Glomerular visceral epithelial cell (primary cell): Measurements from ENCODE around the gene PER2.
"Not testable (repeated sequence)": the region's sequence is repeated elsewhere in the genome, so short reads cannot be mapped to it uniquely, and the experiment has no call there.

Source experiments
- DNase-seq: peaks from one replicate; pipeline ENCODE4 v3.0.0-alpha.2; 2016; ENCODE audit errors: extremely low spot score

Gene PER2

DNA sequence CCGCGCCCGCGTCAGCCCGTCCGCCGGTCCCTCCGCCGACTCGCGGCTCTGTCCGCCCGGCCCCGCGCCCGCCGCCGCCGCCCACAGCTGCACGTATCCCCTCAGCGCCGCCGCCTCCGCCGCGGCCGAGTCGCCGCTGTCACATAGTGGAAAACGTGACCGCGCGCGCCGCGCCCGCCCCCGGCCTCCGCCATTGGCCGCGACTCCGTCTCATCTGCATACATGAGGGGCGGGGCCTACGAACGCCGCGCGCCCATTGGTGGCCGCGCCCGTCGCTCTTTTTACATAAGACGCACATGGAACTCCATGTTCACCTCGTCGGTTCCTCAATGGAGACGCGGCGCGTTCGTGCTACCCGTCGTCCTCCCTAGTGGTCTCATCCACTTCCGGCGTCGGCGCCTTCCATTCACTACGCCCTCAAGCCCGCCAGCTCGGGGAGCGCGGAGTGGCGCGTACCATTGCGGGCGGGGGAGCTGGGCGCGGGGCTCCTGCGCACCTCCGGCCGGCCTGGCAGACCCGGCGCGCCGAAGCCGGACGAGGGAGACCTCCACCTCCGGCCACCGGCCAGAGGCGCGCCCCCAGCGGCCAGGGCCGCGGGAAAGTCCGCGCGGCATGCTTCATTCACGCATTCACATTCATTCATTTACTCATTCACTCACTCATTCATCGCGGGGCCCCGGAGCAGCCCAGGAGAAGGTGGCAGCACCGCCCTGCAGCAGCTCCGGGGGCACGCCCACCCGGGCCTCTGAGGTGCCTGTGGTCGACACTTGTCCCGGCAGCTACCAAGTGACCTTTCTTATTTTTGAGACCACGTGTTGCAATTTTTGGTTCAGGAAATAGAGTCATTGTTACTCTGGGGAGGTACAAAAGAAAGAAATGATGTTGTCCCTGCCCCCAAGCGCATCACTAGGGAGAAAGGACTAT, 502 bp upstream of the PER2 start:
- peak; percentile 100 for DNase-seq

DNA sequence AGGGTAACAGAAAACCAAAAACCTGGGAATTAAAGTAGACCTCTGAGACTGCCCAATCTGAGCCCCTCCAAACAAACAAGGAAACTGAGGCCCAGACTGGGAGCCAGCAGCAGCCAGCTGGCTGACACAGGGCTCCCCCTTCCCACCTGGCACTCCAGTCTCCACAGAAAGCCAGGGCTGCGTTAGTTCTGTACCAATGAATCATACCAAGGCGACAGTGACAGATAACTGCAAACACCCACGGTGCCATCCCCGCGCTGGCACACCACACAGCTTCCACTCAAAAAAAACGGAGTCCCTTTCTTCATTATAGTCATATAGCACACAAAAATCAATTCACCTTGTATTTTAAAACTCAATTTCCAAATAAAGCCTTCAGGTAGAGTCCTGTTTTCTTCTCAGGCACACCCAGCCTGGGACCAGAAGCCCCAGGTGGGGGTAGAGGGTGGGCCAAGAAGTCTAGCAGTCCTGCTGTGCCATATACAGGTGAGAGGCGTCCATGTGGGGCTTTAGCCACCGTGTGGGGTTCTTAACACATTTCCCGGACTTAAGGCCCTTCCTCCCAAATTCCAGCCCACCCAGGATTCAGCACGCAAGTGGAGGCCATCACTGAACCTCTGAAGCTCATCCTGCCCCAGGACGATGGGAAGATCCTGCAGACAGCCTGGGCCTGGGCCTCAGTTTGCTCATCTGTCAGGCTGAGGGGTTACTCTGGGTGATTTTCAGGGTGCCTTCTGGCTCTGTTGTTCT, 1.2 kb downstream of the PER2 start:
- peak; percentile 24 for DNase-seq

DNA sequence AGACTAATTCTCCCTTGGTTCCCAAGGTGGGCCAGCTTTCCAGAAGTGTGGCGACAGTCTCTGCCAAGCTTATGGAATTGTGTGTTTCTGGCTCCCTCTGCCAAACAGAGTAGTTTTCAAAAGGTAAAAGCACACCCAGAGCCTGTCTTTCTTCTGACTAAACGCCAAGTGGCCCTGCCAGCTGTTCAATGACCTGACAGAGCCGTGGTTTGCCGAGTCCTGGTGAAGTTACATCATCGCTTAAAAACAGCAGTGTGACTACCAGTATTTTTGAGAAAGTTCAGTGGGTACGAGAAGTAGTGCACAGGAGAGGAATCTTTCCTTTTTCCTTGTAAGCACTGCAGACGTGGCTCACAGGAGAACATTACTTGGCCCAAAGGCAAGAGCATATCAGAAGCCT, 1.9 kb downstream of the PER2 start:
- DNase-seq = peak; percentile 85

DNA sequence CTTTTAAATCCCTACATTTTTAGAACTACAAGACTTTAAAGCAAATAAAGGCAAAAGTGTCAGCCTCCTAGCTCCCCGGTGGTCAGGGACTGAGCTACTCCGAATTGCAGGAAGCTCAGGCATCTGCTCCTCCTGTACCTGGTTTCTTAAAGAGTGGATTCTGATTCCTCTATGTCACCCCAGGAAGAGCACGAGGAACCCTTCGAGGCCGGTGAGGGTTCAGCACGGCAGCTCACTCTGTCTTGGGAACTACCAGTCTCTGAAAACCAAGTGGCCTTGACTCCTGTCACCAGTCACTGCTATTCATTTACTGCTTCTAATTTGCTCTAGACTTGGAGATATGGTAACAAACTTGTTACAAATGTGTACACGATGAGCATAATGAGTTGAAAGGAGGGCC, 2.3 kb downstream of the PER2 start:
- DNase-seq = no peak

DNA sequence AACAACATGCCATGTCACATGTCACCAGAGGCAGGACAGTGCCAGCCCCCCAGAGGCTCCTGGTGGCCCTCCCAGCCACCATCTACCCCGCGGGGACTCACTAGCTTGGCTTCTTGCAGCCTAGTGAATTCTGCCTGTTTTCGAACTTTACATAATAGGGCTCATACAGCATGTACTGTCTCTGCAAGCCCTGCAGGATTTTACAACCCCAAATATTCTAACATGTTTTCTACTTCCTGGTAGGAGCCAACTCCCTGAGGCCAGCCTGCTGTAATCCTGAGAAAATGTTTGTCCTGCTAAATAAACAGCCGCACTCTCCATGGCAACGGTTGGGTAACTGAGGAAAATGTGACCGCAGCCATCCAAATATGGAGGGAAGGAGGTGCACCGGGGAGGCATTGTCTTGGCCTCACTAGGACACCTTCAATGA, 2.7 kb downstream of the PER2 start:
- peak; percentile 90 for DNase-seq

DNA sequence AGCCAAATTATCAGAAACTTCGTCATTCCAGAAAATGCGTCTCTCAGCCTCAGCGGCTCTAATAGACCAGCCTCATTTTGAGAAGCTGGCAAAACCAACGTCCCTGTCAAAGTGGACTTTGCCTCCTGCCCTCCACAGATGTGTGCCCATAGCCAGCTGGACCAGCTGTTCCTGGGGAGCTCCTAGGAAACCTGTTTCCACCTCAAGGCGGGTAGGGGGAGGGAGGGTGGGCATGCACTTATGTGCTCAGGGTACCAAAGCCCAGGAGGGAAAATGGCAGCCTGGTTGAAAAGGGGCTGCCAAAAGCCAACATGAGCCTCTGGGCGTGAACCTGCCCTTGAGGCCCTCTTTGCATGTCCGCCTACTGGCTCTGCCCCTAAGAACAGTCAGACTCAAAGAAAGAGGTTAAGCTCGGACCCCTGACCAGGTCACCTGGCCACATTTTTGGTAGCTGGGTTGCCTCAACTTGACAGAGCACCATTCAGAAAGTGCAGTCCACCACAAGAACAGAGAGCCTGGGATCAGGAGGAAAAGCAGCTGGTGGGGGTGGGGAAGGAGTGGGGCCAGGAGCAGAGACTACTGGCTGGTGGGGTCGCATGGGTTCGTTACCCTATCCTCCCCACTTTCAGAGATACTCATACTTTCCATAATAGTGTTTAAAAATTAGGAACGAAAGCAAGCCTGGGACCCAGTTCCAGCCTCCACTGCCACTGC, 3.5 kb downstream of the PER2 start:
- DNase-seq = no peak

DNA sequence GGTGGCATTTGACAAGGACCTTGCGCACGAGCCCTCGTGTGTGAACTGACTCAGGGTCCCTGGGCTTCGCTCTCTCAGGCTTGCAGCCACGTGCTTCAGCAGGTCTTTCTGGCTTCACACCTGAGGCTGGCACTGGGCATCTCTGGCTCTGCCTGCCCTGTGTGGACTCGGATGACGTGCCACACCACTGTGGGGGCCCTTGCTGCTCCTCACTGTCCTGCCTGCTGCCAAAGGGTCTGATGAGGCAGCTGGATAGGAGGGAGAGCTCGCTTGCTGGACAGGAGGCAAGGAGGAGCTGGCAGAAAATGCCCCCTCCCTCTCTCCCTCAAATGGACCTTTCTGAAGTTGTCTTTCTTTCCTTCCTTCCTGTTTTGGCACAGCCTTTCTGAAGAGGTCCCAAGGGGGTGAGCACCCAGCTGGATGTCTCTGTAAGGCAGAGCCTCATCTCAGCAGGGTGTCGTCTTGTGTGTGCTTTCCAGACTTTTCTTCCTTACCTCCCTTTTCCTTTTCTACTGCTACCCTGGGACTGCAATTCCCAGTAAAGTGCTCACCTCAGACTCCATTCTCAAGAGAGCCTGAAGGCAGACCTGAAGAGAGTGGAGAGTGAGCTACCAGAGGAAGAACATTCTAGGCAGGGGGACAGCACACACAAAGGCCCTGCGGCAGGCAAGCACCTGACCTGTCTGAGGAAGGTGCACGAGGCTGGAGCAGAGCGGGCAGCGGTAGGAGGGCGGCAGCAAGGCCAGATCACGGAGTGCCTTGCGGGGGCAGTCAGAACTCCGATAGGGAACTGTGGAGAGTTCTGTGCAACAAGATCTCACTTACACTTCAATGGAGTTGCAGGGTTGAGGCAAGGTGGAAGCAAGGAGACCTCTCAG, 5.3 kb downstream of the PER2 start:
- DNase-seq = no peak

DNA sequence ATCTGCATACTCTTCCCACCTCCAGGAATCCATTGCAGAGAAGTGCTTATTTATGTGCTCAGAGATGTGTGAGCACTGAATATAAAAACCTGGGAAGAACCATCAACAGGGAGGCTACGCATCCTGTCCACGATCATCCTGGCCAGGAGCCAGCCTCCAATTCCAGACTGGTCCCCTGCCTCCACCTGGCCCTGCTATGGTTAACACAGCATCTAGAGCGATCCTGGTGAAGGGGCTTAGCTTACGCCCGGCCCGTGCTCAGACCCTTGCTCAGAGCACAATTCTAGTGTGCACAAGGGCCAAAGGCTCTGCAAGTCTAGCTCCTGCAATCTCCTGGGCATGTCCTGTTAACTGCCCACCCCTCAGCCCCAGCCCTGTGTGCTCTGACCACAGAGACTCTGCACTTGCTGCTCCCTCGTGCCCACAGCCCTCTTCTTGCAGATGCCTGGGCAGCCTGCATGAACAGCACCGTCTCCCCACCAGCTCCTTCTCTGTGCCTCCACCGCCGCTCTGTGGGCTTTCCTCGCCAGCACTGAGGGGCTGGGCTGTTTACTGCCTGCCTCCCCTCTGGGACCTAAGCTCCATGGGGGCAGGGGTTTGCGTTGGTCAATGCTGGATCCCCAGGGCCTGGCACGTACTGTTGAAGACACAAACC, 6.5 kb downstream of the PER2 start:
- DNase-seq = no peak

DNA sequence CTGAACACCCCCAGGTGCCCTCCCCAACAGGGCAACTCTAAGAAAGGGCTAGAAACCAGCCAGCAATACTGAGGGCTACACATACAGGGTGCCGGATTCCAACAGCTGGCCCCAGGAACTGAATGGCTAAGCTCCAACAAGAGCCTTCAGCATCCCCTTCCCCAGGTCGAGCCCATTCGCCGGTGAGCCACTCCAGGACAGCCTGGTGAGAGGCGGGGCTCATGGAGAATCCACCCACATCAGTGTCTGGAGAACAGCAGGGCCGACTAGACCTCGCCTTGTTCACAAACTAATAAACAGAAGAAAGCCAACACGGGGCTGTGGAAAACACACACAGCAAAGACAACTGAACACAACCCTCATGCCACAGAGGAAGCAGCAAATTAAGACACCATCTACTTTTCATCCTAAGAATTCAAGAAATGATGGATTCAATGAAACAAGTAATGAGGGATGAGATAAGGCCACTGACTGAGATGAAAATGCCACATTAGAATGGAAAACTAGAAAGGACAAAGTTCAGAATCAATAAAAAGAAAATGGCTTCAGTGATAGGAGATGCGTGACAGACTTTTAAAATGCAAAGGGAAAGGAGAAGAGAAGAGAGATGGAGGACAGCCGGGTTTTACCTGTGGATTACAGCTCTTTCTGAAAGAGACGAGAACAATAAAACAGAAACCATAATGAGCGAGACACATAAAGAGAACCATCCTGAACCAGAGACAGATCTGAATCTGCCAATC, 8.2 kb downstream of the PER2 start:
- DNase-seq = no peak

DNA sequence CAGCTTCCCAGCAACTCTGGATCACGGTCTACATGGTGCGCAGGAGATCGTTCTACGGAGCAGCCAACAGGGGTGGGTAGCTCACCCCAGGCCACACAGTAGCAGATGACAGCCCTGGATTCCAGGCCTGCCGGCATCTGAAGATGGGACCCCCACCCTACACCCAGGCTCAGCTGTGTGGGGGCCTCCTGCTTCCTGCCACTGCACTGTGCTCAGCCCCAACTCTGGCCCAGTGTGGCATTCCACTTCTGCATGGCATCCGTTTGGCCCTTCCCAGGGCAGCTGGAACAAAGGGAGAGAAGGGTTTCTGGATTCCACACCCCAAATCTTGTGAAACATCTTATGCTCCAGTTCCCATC, 9.1 kb downstream of the PER2 start:
- no peak for DNase-seq

DNA sequence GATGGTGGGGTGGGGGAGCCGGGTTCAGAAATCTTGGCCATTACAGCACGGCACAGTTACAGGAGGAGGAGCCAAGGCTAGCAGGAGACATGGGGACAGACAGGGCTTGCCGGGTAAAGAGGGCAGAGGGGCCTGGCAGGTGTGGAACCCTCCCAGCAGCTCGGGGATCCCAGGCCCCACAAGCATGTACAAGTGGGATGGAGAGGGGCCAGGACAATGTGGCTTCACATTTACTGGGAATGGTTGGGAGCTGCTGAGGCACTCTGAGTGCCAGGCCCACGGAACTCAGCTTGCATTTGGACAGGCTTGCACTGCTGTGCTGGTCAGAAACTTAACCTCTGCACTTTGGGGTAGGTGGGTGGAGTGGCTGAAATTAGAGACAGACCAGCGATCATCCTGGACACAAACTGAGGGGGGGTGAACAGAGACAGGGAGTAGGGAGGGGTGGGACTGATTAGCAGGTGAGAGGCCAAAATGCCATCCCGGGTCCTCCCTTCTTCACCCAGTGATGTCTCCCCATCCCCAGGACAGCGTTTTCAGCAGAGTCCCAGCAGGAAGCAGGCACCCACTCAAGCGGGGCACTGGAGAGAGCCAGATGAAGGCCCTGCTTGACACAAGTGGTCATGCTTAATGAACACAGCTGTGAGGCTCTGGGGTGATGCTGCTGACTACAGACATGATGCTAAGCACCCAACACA, 9.6 kb downstream of the PER2 start:
- peak; percentile 33 for DNase-seq

DNA sequence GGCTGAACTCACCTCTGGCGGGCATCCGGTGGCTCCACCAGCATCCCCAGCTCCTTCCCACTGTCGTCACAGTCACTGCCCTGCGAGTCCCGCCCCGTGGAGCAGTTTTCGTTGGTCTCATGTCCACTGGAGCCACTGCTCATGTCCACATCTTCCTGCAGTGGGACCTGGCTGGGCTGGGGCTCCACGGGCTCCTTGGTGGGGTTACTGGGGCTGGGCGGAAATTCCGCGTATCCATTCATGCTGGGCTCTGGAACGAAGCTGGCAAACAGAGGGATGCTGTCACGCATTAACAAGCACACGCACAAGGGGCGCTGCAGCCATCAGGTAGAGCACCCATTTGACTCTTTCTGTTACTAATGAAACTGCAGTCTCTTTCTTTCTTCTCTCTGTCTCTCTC, 10.7 kb downstream of the PER2 start:
- no peak for DNase-seq

DNA sequence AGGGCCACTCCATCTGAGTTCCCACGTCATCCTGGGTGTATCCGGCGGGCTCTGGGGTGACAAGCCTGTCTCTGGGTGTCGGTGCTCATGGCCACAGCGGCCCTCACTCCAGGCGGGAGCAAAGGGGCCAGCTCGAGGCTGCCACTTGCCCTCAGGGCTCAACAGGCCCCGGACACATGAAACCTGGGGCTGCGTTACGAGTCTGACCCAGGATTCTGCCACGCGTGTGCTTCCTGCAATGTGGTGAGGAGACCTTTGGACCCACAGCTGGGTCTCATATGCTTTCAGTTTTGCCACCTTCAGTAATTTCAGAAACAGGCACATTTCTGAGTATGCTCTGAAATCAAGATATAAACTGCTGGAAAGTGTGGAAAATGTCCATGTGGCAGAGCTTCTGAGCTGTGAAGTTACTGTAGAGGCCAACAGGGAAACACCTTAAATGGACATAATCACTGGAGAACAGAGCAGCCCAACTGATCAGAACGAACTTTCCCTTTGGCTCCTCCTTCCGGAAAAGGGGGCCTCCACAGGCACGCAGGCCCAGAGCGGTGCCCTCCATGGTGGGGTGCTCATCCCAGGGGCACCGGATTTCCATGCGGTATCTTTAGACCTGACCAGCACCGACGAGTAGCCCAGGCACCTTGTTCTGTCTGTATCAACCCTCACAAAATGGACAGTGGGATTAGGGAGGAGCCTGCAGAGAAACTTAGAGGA, 14.1 kb downstream of the PER2 start:
- no peak for DNase-seq

DNA sequence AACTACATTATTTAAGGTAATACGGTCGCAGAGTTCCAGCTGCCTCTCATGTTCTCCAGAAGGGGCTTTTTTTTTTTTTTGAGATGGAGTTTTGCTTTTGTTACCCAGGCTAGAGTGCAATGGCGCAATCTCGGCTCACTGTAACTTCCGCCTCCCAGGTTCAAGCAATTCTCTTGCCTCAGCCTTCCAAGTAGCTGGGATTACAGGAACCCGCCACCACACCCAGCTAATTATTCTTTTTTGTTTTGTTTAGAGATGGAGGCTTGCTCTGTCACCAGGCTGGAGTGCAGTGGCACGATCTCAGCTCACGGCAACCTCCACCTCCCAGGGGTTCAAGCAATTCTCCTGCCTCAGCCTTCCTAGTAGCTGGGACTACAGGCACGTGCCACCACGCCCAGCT, 15.0 kb downstream of the PER2 start:
- DNase-seq = not testable (repeated sequence)

DNA sequence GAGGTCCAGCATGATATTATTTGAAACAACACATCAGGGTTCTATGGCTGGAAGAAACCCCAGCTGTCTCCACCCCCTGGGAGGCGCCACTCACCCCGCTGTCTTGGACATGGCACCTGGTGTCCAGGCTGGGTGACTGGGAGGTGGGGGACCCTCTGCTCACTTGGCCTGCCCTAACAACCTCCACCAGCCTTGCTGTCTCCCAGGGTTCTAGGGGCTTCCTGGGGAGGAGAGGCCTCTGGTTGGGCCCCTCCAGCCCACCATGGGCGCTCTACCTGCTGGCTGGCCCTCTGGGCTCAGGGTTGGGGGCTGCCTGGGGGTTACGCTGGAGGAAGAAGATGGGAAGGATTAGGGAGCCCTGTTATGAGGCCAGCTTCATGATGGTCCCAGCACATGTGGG, 16.3 kb downstream of the PER2 start:
- no peak for DNase-seq

DNA sequence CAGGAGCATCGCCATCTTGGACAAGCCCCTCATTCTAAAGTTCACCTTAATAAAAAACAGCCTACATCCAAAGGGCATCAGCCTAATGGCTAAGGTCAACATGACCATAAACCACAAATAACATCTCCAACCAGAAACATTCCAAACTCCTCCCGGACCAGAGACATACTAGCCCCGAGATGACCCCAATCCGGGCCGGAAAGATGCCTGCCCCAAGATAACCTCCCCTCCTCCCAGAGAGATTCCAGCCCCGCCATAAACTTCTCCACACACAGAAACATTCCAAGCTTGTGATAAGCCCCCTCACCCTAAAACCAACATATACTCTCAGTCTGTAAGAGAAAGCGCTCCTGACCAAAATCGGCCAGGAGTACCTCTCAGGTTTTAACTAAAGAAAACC, 16.7 kb downstream of the PER2 start:
- DNase-seq = not testable (repeated sequence)

DNA sequence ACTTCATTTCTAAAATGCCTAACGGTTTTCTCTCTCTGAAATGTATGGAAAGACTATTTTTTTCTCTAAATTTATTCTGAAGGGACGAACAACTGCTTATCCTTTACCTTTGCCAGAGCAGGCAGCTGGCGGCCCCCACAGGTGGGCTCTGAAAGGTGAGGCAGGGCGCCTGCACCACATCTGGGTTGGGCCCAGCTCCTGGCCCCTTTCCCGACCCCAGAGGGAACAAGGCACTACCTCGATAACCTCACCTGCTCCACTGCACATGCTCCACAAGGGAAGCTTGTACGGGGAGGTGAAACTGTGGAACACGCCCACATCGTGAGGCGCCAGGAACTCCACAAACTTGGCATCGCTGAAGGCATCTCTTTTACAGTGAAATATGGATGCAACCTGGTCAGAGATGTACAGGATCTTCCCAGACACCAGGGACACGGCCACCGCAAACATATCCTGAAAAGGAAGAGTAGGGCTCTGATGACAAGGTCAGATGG, 17.3 kb downstream of the PER2 start:
- DNase-seq = no peak

DNA sequence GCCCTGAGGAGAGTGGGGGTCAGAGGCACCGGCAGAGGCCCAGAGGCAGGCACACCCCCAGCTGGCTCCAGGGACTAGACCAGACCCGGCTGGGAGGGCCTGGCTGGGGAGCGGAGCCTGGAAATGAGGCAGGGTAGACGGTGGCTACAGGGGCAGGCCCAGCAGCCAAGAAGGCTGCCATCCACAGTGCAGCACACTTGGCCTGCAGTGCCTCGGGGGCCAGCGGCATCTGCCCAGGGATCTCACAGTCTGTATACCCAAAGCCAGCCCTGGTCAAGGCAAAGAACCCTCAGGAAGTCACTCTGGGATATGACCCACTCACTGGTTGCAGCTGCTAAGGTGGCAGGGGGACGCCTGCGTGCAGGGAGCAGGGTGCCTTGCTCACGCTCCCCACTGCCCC, 17.8 kb downstream of the PER2 start:
- DNase-seq = no peak

DNA sequence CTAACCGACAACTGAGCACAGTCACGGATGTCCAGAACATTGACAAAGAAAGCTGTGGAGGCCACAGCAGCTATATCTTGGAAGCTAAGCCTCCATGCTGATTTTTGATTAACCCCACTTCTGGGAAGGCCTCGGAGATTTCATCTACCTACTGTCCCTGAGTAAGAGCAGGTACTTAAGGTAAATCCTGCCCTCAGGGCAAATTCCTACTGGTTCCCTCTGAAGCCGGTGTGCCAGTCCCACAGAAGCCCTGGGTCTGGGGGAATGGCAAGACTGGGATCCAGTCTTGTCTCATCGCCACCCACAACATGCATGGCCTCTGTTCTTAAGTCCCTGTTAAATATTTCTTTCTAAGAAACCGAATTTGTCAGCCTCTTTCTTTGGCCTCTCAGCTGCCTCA, 18.7 kb downstream of the PER2 start:
- DNase-seq = no peak
